ENCODE measurements around the gene EDA.

The EDA gene

DNA sequence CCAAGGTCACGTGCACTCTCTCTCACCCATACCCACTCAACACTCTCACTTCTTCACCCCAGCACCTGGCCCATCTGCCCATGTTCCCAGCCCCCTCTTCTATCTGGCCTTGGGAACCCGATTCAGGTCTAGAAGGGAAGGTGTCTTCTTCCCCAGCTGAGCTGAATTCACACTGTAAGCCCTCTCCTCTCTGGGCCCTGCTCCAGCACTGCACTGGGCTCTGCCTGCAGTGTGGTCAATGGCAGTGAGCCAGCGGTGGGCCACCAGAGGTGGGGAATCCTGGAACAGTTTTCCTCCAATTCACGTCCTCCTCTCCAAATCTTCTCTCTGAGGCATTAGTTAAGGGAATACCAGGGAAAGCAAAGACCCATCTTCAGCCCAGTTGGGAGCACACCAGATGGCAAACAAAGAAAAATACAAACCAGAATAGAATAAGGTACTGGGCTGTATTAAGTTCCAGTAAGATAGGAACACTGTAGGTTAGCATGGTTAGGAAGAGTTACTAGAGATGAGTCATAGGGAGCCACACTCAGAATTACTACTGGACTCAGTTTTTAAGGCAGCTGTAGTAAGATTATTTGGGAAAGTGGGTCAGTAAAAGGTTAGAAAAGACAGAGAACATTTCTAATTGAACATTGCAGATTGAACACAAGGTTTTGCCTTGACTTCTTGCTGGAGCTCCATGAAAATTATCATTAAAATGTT lies 428.8 kb downstream of the EDA start:
- TF ChIP-seq, protein P1, sequence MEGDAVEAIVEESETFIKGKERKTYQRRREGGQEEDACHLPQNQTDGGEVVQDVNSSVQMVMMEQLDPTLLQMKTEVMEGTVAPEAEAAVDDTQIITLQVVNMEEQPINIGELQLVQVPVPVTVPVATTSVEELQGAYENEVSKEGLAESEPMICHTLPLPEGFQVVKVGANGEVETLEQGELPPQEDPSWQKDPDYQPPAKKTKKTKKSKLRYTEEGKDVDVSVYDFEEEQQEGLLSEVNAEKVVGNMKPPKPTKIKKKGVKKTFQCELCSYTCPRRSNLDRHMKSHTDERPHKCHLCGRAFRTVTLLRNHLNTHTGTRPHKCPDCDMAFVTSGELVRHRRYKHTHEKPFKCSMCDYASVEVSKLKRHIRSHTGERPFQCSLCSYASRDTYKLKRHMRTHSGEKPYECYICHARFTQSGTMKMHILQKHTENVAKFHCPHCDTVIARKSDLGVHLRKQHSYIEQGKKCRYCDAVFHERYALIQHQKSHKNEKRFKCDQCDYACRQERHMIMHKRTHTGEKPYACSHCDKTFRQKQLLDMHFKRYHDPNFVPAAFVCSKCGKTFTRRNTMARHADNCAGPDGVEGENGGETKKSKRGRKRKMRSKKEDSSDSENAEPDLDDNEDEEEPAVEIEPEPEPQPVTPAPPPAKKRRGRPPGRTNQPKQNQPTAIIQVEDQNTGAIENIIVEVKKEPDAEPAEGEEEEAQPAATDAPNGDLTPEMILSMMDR (IDR thresholded peaks at IDR 0.05; ENCODE audit: low read depth, low read length): no peak
- TF ChIP-seq MYC (IDR thresholded peaks at IDR 0.05; ENCODE audit: low read depth, low read length) (no peak), POLR2A (IDR thresholded peaks at IDR 0.05; ENCODE audit: extremely low read depth, insufficient read length) (no peak)
- TF ChIP-seq, protein P2, sequence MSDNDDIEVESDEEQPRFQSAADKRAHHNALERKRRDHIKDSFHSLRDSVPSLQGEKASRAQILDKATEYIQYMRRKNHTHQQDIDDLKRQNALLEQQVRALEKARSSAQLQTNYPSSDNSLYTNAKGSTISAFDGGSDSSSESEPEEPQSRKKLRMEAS (IDR thresholded peaks at IDR 0.05; ENCODE audit: low read depth, low read length): no peak
- no peak overlapping the region for H3K4me3 ChIP-seq (ENCODE audit: low read depth, low read length)
- DNase-seq (ENCODE audit: low read depth): no peak

DNA sequence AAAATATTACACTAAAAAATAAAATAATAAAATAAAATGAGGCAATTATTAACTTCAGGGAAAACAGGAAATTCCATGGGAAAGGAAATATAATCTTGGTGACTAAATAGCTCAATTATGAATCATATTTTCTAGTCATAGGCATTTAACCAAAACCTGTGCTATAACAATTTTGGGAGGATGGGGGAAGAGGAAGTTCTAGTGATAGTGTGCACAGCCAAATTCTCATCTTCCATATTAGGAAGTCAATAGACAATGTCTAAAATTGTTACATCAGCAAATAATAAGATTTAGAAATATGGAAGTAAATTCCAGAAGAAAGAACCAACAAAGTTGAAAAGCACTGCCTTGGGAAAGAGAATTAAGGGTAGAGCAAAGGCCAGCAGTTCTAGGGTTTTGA lies 431.1 kb downstream of the EDA start:
- no peak for DNase-seq (ENCODE audit: low read depth)
- no peak overlapping the region for H3K4me3 ChIP-seq (ENCODE audit: low read depth, low read length)
- TF ChIP-seq, protein P2 (IDR thresholded peaks at IDR 0.05; ENCODE audit: low read depth, low read length): no peak
- no peak for TF ChIP-seq MYC (IDR thresholded peaks at IDR 0.05; ENCODE audit: low read depth, low read length)
- TF ChIP-seq POLR2A (IDR thresholded peaks at IDR 0.05; ENCODE audit: extremely low read depth, insufficient read length): no peak
- TF ChIP-seq, protein P1 (IDR thresholded peaks at IDR 0.05; ENCODE audit: low read depth, low read length): no peak

DNA sequence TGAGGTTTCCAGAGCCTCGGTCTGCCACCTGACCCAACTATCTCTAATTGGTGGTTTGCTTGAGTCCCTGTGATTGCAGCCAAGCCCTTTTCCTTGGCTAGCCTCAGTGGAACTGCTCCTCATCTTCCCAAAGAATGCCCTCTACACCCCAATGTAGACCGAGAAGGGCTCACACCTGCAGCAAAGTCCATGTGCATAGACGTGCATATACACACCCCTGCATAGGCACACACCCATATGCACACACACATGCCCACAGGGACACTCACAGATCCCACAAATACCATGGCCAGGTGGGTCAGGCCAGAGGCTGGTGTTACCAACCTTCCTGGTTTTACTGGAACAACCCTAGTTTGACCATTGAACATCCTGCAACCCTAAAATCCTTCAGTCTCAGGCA lies 433.5 kb downstream of the EDA start:
- TF ChIP-seq, protein P1 (IDR thresholded peaks at IDR 0.05; ENCODE audit: low read depth, low read length): no peak
- TF ChIP-seq POLR2A (IDR thresholded peaks at IDR 0.05; ENCODE audit: extremely low read depth, insufficient read length): no peak
- TF ChIP-seq MYC (IDR thresholded peaks at IDR 0.05; ENCODE audit: low read depth, low read length): no peak
- TF ChIP-seq, protein P2 (IDR thresholded peaks at IDR 0.05; ENCODE audit: low read depth, low read length): no peak
- no peak for DNase-seq (ENCODE audit: low read depth)
- no peak overlapping the region for H3K4me3 ChIP-seq (ENCODE audit: low read depth, low read length)

DNA sequence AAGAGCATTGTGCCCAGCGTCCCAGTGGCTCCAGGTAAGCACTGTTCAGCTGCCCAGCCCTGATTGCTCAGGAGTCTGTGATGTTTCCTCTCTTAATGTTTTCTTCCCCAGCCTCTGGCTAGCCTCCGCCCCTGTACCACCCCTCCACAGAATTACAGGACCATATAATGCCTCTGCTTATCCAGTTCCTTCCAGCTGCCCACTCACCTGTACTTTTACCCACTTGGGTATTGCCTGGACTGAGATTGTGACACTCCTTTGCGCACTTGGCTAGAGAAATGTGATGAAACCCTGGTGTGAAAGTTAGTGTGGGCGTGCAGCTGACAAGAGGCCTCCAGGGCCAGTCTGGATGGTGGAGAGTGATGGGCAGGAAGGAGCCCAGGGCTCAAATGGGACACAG lies 434.0 kb downstream of the EDA start, which contains the start of gene AWAT2:
Gene AWAT2, minus strand, starts transcription at position 14 of the 400 bp plus-strand sequence. Its CDS starts 6 bp downstream, at position 8.
- no peak within 1 kb of the TSS for H3K4me3 ChIP-seq (ENCODE audit: low read depth, low read length)
- DNase-seq (ENCODE audit: low read depth): no peak
- TF ChIP-seq MYC (IDR thresholded peaks at IDR 0.05; ENCODE audit: low read depth, low read length) (no peak), POLR2A (IDR thresholded peaks at IDR 0.05; ENCODE audit: extremely low read depth, insufficient read length) (no peak)
- TF ChIP-seq, protein P2 (IDR thresholded peaks at IDR 0.05; ENCODE audit: low read depth, low read length): no peak
- TF ChIP-seq, protein P1 (IDR thresholded peaks at IDR 0.05; ENCODE audit: low read depth, low read length): no peak

DNA sequence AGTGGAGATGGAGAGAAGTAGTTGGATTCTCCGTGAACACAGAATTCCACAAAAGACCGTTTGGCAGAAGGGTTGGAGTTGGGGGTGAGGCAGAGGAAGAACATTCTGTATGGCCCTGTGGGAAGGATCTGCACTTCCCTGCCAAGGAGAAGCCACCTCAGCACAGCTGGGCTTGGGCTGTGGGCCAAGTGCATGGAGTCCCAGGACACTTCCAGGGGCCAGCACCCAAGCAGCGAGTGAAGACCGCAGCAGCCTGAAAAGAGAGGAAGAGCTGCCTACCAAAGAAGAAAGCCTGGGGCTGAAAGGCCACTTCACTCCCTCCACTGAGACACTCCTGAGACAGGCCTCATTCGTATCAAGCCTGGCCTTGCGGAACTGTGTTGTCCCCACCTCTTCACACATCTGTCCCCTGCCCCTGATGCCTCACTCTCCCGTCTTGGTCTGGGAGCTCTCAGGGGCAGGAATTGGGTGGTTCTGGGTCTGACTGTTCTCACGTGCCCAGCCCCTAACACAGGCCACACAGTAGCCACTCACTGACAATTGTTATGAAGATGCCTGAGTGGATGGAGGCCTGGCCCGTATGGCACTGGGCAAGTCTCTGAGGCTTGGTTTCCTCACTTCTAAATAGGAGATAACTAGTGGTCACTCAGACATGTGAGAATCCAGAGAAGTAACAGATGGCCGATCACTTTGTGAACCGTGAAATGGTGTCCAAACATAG lies 437.1 kb downstream of the EDA start:
- DNase-seq (ENCODE audit: low read depth): no peak
- TF ChIP-seq MYC (IDR thresholded peaks at IDR 0.05; ENCODE audit: low read depth, low read length) (no peak), POLR2A (IDR thresholded peaks at IDR 0.05; ENCODE audit: extremely low read depth, insufficient read length) (no peak)
- TF ChIP-seq, protein P1 (IDR thresholded peaks at IDR 0.05; ENCODE audit: low read depth, low read length): no peak
- TF ChIP-seq, protein P2 (IDR thresholded peaks at IDR 0.05; ENCODE audit: low read depth, low read length): no peak
- H3K4me3 ChIP-seq (ENCODE audit: low read depth, low read length): no peak overlapping the region

All from NB4 (cell line).